Neuronal stem cell (in vitro differentiated cells): Measurements from ENCODE around the gene PDE11A.

ENCODE experiments used
- DNase-seq: peaks from one replicate; pipeline ENCODE4 v3.0.0-alpha.2; 2013; ENCODE audit warnings: low spot score
- H2AFZ ChIP-seq: one replicate; pipeline ENCODE4 v1.6.1; 2013; ENCODE audit warnings: mild to moderate bottlenecking, low read length, inconsistent platforms
- H2AK5ac ChIP-seq: 2 replicates; pipeline ENCODE4 v1.6.1; 2013; ENCODE audit warnings: low read depth, mild to moderate bottlenecking, inconsistent platforms, low read length, moderate library complexity, mixed read lengths
- H2BK120ac ChIP-seq: 2 replicates; pipeline ENCODE4 v1.6.1; 2013; ENCODE audit warnings: low read depth, mild to moderate bottlenecking, inconsistent platforms, low read length, moderate library complexity, mixed read lengths
- H2BK12ac ChIP-seq: one replicate; pipeline ENCODE4 v1.6.1; 2013; ENCODE audit warnings: low read length, inconsistent platforms
- H2BK15ac ChIP-seq: 2 replicates; pipeline ENCODE4 v1.6.1; 2013; ENCODE audit warnings: mild to moderate bottlenecking, low read length, inconsistent platforms, mixed read lengths
- H2BK5ac ChIP-seq: one replicate; pipeline ENCODE4 v1.6.1; 2013; ENCODE audit warnings: inconsistent platforms, mild to moderate bottlenecking, low read length, moderate library complexity
- H3K14ac ChIP-seq: one replicate; pipeline ENCODE4 v1.6.1; 2013; ENCODE audit warnings: low read length, inconsistent platforms
- H3K18ac ChIP-seq: 2 replicates; pipeline ENCODE4 v1.6.1; 2013; ENCODE audit warnings: low read length, inconsistent platforms
- H3K23ac ChIP-seq: 2 replicates; pipeline ENCODE4 v1.6.1; 2013; ENCODE audit warnings: low read depth, mild to moderate bottlenecking, mixed read lengths, low read length, inconsistent platforms; ENCODE audit not compliant: poor library complexity
- H3K27ac ChIP-seq: replicated peaks from 3 replicates; pipeline ENCODE4 v1.5.1; 2013; ENCODE audit warnings: low read length, inconsistent platforms
- H3K27me3 ChIP-seq, 3 experiments: 2 replicates each; pipeline ENCODE4 v1.6.1; 2013; ENCODE audit warnings: low read length in 3 of 3, mild to moderate bottlenecking in 2 of 3, inconsistent platforms in 1 of 3, low read depth in 1 of 3, mixed read lengths in 1 of 3, moderate library complexity in 1 of 3; ENCODE audit not compliant: control insufficient read depth in 3 of 3, insufficient read depth in 3 of 3
- H3K36me3 ChIP-seq, 2 donors: replicated peaks in 1 of 2; 2 replicates each; pipeline ENCODE4 v1.6.1; 2013; ENCODE audit warnings: low read length in 2 of 2; ENCODE audit not compliant: control insufficient read depth in 2 of 2, insufficient read depth in 2 of 2
- H3K4ac ChIP-seq: 2 replicates; pipeline ENCODE4 v1.6.1; 2013; ENCODE audit warnings: inconsistent platforms, mild to moderate bottlenecking, low read length, moderate library complexity
- H3K4me1 ChIP-seq, 2 donors: 1 replicate in 1 of 2; 2 replicates in 1 of 2; pipeline ENCODE4 v1.6.1; 2013; ENCODE audit warnings: low read length in 2 of 2, low read depth in 1 of 2; ENCODE audit not compliant: control insufficient read depth in 2 of 2, insufficient read depth in 1 of 2
- H3K4me2 ChIP-seq: one replicate; pipeline ENCODE4 v1.6.1; 2013; ENCODE audit warnings: mild to moderate bottlenecking, low read length, inconsistent platforms; ENCODE audit not compliant: insufficient read depth, poor library complexity, severe bottlenecking
- H3K4me3 ChIP-seq, 2 donors: 2 replicates each; pipeline ENCODE4 v1.5.1; 2013; ENCODE audit warnings: low read length in 2 of 2, mild to moderate bottlenecking in 2 of 2, inconsistent platforms in 1 of 2, moderate library complexity in 1 of 2
- H3K79me1 ChIP-seq: one replicate; pipeline ENCODE4 v1.6.1; 2013; ENCODE audit warnings: low read depth, mild to moderate bottlenecking, inconsistent platforms, low read length, moderate library complexity
- H3K9ac ChIP-seq: one replicate; pipeline ENCODE4 v1.6.1; 2013; ENCODE audit warnings: mild to moderate bottlenecking, low read depth, low read length, inconsistent platforms; ENCODE audit not compliant: poor library complexity
- H3K9me3 ChIP-seq, 2 donors: replicated peaks in 1 of 2; 2 replicates each; pipeline versions ENCODE3 to v1.6.1; 2013; ENCODE audit warnings: low read length in 2 of 2, mild to moderate bottlenecking in 2 of 2, inconsistent platforms in 1 of 2, low read depth in 1 of 2, mixed read lengths in 1 of 2, moderate library complexity in 1 of 2; ENCODE audit not compliant: control insufficient read depth in 2 of 2, insufficient read depth in 1 of 2
- H4K8ac ChIP-seq: one replicate; pipeline ENCODE4 v1.6.1; 2013; ENCODE audit warnings: low read depth, mild to moderate bottlenecking, inconsistent platforms, low read length, moderate library complexity
- H4K91ac ChIP-seq: one replicate; pipeline ENCODE4 v1.6.1; 2013; ENCODE audit warnings: low read length, low read depth, mild to moderate bottlenecking, inconsistent platforms; ENCODE audit not compliant: poor library complexity
- WGBS, 2 donors: extraction: QIAGEN DNeasy Blood & Tissue Kit; methylation state at CpG; one replicate each; pipeline ENCODE4 v1.1.7; 2013; ENCODE audit warnings: missing lambda C conversion rate in 2 of 2, mixed read lengths in 1 of 2; ENCODE audit not compliant: insufficient read length in 2 of 2, insufficient replicate concordance in 1 of 2; ENCODE audit errors: extremely low coverage in 2 of 2; 5-methylcytosine and 5-hydroxymethylcytosine counted together

Gene PDE11A

DNA sequence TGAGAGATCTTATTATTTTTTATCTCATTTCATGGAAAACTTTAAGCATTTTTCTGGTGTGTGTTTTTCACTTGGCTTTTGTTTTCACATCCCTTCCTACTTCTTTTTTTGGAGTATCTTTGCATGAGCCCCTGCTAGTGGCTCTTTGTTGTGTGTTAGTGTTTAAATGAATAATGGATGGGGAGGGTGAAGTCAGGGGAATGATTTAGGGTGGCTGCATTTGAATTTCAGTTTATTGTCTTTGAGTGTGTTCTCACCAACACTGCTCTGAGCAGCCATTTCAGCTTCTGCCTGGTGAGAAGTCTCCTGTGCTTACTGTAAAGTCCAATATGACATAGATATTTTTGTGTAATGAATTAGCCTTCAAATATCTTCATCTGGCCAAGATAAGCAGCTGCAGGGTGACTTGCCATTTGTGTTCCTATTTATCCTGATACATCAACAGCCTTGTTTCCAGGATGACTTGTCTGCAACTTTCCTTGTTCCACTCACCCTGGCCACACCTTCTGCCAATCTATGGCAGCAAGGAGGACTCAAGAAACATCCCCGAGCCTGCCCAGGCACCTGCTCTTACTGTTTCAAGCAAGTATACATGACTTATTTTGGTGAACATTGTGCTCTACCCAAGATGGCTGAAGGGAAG, 182.6 kb downstream of the PDE11A start:
- no CpG with 5 or more reads among the region's 1 CpG for WGBS, 2 donors
- DNase-seq, result no peak
- H3K4me3 ChIP-seq, result no peak overlapping the region
- H2BK5ac ChIP-seq, result no peak overlapping the region
- no peak overlapping the region for H3K4ac ChIP-seq
- H3K79me1 ChIP-seq, result no peaks in the 10 kb centered on the region
- no peak overlapping the region for H4K8ac ChIP-seq
- H3K18ac ChIP-seq, result no peak overlapping the region
- H3K23ac ChIP-seq, result no peak overlapping the region
- no peak overlapping the region for H3K14ac ChIP-seq
- H3K4me2 ChIP-seq, result no peak overlapping the region
- no peak overlapping the region for H3K27ac ChIP-seq
- peaks cover 0 to 5% (median 0%) of the 10 kb centered on the region in 3 experiments for H3K27me3 ChIP-seq
- H2BK12ac ChIP-seq, result no peak overlapping the region
- H3K9me3 ChIP-seq, result no peaks in the 10 kb centered on the region
- H2BK15ac ChIP-seq, result no peak overlapping the region
- no peak overlapping the region for H3K9ac ChIP-seq
- no peak overlapping the region for H2BK120ac ChIP-seq
- peaks cover 0 to 3% of the 10 kb centered on the region in 2 donors for H3K4me1 ChIP-seq
- H4K91ac ChIP-seq, result no peak overlapping the region
- no peak overlapping the region for H2AFZ ChIP-seq
- no peaks in the 10 kb centered on the region for H3K36me3 ChIP-seq
- H2AK5ac ChIP-seq, result no peak overlapping the region

DNA sequence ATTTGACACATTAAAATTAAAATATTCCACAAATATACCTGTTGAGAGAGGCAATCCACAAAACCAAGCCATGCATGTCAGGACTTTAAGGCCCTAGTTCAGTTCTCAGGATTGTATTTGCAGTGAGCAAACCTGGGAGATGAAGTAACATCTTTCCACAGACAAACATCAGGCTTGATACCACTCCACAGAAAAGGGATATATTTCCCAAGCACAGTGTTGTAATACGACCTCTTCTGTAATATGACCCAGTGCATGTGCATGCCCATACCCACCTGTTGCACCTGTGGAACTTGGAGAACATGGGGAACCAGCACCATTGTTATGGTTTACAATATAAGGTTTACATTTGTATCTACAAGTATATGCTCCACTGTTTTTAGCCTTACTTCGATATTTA, 184.0 kb downstream of the PDE11A start:
- no peak overlapping the region for H3K27ac ChIP-seq
- no peak overlapping the region for H3K4me3 ChIP-seq
- no peak overlapping the region for H3K4me2 ChIP-seq
- no peak overlapping the region for H2AK5ac ChIP-seq
- no peak for DNase-seq
- H2BK120ac ChIP-seq, result no peak overlapping the region
- no peaks in the 10 kb centered on the region for H3K36me3 ChIP-seq
- no peaks in the 10 kb centered on the region for H3K79me1 ChIP-seq
- no peak overlapping the region for H4K91ac ChIP-seq
- no peak overlapping the region for H2BK12ac ChIP-seq
- H3K9me3 ChIP-seq, result no peaks in the 10 kb centered on the region
- no peak overlapping the region for H3K4ac ChIP-seq
- no peak overlapping the region for H2BK15ac ChIP-seq
- no peak overlapping the region for H3K23ac ChIP-seq
- H3K14ac ChIP-seq, result no peak overlapping the region
- no peak overlapping the region for H3K9ac ChIP-seq
- H3K27me3 ChIP-seq, result peaks cover 0 to 5% (median 0%) of the 10 kb centered on the region in 3 experiments
- no peak overlapping the region for H4K8ac ChIP-seq
- WGBS, 2 donors, result 100% methylated on average over 1 of the region's 2 CpGs; no CpG with 5 or more reads in 1 of the 2 donors
- no peak overlapping the region for H2BK5ac ChIP-seq
- H3K4me1 ChIP-seq, result peaks cover 0 to 3% of the 10 kb centered on the region in 2 donors
- no peak overlapping the region for H3K18ac ChIP-seq
- H2AFZ ChIP-seq, result no peak overlapping the region

DNA sequence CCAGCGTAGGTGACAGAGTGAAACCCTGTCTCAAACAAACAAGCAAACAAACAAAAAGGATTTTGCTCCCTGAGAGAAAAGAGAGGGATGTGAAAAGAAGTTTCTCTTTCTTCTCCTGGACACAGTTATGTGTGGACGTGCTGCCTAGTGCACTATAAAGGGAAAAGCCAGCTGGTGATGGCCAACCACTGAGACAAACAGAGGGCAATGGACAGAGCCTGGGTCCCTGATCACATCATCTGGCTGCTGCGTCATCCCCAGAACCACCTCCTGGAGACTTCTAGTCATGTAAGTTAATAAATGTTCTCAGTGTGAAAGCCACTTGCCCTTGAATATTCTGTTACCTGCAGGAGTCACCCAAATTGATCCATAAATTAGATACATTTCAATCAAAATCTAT, 184.9 kb downstream of the PDE11A start:
- Histone ChIP-seq H2BK15ac (no peak overlapping the region), H3K4me2 (no peak overlapping the region), H4K91ac (no peak overlapping the region), H2AK5ac (no peak overlapping the region), H3K14ac (no peak overlapping the region), H3K18ac (no peak overlapping the region), H2BK5ac (no peak overlapping the region), H3K9me3 (no peaks in the 10 kb centered on the region), H3K4ac (no peak overlapping the region), H3K9ac (no peak overlapping the region), H3K4me1 (peaks cover 0 to 3% of the 10 kb centered on the region in 2 donors), H3K4me3 (no peak overlapping the region), H2BK12ac (peak overlapping the region; percentile 4), H3K27me3 (peaks cover 0 to 5% (median 0%) of the 10 kb centered on the region in 3 experiments), H4K8ac (no peak overlapping the region), H3K36me3 (no peaks in the 10 kb centered on the region), H3K23ac (no peak overlapping the region), H2BK120ac (no peak overlapping the region), H2AFZ (no peak overlapping the region), H3K79me1 (no peaks in the 10 kb centered on the region), H3K27ac (no peak overlapping the region)
- no CpG with 5 or more reads among the region's 3 CpGs for WGBS, 2 donors
- DNase-seq, result no peak

DNA sequence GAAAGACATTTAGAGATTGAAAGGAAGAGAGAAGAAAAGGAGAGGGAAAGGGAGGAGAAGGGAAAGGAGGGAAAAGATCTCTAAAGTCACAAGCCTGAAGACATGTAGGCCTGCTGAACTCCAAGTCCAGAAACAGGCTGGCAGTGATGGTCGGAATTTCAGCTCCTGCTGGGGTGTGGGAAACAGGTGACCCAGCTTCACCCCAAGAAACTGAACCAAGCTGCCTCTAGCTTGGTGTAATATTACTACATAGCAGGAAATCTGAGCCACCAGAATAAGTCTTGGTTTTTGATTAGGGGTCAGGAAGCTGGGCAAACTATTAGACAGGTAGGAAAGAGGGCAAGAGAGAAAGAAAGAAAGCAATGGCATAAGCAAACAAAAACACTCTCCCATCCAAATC, 185.8 kb downstream of the PDE11A start:
- Histone ChIP-seq H2BK120ac (no peak overlapping the region), H2BK15ac (no peak overlapping the region), H3K18ac (no peak overlapping the region), H3K4me3 (no peak overlapping the region), H3K4ac (no peak overlapping the region), H2BK12ac (no peak overlapping the region), H2AK5ac (no peak overlapping the region), H3K27ac (no peak overlapping the region), H3K27me3 (peaks cover 0 to 5% (median 0%) of the 10 kb centered on the region in 3 experiments), H3K14ac (no peak overlapping the region), H2AFZ (no peak overlapping the region), H3K36me3 (no peaks in the 10 kb centered on the region), H4K8ac (no peak overlapping the region), H3K23ac (no peak overlapping the region), H2BK5ac (no peak overlapping the region), H3K4me1 (peaks cover 0 to 3% of the 10 kb centered on the region in 2 donors), H4K91ac (no peak overlapping the region), H3K79me1 (no peaks in the 10 kb centered on the region), H3K4me2 (no peak overlapping the region), H3K9ac (no peak overlapping the region), H3K9me3 (no peaks in the 10 kb centered on the region)
- no CpG with 5 or more reads among the region's 1 CpG for WGBS, 2 donors
- DNase-seq, result no peak
